IPS-NIHi7 (cell line): ENCODE measurements around the gene COL4A2.
"Not testable (repeated sequence)": the region's sequence is repeated elsewhere in the genome, so short reads cannot be mapped to it uniquely, and the experiment has no call there.

Experiments used
- DNase-seq: peaks from one replicate; pipeline ENCODE4 v3.0.0; 2012; ENCODE audit warnings: mixed read lengths; ENCODE audit errors: extremely low spot score

COL4A2 gene

DNA sequence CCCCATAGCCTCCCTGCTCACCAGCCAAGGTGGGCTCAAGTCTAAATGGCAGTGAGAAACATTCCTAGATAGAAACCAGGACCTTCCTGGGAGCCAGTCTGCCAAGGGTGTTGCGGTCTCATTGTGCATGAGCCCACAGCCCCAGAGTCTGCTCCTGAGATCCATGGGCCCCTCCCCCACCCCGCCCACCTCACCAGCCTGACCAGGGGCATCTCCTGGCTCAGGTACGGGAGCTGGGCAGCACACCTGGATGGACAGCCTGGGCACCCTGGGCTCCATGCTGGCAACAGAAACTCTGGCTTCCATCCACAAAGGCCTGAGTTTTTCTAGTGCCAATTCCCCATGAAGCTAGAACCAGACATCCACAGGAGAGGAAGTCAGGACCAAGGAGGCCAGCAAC lies 188.8 kb downstream of the COL4A2 start:
- DNase-seq = no peak

GRCh38 chr13:110496281-110496680 lies 189.2 kb downstream of the COL4A2 start:
- DNase-seq = no peak

DNA sequence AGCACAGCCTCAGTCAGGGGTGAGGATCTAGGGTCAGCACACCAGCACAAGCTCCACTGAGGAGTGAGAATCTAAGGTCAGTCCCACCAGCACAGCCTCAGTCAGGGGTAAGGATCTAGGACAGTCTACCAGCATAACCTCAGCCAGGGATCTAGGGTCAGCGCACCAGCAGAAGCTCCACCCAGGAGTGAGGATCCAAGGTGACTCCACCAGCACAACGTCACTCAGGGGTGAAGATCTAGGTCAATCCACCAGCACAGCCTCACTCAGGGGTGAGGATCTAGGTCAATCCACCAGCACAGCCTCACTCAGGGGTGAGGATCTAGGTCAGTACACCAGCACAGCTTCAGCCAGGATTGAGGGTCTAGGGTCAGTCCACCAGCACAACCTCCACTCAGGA lies 189.9 kb downstream of the COL4A2 start:
- DNase-seq = no peak

GRCh38 chr13:110497896-110498295 lies 190.8 kb downstream of the COL4A2 start:
- not testable (repeated sequence) for DNase-seq

- no peak for DNase-seq
Measured at GRCh38 chr13:110498327-110498726, 191.2 kb downstream of the COL4A2 start.

GRCh38 chr13:110498765-110499164 lies 191.7 kb downstream of the COL4A2 start:
- no peak for DNase-seq

DNA sequence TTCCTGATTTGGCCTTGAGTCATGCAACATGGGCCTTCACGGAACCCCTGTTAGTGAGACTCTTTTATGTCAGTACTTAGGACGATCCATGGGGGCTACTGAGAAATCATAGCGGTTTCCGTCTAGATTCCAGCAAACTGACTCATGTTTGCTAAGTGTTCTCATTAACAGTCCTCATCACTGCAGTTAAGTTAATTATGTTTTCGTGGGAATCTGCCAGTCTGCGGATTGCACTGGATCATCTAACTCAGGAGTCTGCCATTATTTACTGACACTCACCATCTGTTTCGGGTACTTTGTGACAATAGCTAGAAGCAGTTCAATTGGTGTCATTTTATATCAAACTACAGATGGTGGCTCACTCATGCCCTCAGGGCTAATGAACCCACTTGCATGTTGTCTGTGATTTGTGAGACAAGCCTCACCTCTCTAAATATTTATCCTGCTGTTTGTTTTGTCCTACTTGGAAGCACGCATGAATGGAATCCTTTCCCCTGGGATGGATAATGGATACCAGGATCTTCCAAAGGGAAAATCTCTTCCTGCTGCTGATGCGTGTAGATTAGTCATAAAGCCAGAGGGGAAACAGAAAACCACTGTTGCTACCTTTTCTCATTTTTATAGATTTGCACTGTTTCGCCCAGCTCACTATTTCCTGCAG lies 192.7 kb downstream of the COL4A2 start:
- DNase-seq = no peak

DNA sequence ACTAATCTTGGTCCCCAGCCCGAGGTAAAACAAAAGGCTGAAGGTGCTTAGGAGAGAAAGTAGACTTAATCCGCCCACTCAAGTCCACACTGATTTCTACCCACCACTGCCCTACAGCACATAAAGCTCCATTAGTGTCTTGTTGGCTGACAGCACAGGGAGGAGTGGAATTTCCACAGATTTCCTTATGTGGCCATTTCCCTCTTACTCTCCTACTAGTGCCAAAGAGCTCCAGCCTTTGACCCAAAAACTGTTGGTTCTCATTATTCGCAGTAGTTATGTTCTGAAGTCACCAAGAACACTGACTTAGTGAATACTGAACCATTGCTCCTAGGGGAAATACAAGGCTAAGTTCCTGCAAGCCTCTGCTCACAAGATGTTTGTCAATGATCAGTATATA lies 193.3 kb downstream of the COL4A2 start:
- no peak for DNase-seq

DNA sequence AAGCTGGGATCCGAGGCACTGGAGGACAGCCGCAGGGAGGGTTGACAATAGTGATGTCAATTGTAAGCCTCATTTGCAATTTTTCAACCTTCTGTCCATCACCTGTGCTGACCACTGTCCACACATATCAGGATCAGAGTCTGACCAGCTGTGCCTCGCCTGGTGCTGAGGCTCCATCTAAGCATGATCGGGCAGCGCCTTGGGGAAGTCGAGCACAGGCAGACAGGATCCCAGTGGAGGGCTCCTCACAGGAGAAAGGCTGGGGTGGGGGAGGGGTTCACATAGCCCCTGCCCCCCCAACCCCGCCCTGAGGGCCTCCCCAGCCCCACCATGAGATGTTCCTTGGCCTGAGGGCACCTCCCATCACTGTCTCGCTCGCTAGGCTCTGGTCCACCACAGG lies 194.1 kb downstream of the COL4A2 start:
- no peak for DNase-seq

DNA sequence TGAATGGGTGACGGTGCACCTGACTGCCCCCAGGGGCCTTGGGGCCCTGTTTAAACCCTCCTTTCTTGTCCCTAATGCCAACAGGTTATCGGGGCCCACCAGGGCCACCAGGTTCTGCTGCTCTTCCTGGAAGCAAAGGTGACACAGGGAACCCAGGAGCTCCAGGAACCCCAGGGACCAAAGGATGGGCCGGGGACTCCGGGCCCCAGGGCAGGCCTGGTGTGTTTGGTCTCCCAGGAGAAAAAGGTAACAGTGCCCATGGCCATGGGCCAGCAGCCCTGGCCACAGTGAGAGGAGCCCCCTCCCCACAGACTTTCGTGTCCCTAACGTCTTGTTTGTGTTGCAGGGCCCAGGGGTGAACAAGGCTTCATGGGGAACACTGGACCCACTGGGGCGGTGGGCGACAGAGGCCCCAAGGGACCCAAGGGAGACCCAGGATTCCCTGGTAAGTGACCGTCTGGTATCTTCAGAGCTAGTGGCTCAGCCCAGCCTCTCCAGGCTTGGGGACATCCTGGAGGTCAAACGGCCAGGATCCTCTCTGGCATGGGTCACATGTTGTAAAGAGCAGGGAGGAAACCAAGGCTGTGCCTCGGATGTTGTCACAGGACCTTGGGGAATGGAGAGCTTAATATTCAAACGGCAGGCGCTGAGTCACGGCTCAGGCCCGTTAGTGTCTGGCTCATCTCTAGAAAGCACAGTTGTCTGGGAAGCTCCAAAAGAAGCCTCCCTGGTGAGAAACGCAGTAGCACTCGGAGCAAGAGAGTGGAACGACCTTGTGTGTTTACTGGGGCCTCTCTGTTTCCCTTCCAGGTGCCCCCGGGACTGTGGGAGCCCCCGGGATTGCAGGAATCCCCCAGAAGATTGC lies 196.2 kb downstream of the COL4A2 start:
- DNase-seq = no peak

DNA sequence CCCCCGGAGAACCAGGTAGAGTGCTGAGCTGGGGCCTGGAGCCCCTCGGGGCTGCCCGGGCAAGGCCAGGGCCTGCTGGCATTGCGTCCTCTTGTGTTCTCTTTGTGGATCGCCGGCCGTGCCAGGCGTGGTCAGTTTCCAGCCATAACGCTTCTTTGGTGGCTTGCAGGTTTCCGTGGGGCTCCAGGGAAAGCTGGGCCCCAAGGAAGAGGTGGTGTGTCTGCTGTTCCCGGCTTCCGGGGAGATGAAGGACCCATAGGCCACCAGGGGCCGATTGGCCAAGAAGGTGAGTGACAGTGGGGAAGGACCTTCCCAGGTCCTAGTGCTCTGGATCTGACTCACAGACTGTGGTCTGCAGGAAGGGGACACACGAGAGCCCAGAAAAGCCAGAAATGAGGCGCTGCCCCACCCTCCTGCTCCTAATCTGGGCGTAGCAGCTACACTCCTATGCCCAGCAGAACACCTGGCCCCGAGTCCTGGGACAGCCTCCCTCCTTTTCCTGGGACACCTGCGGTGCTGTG lies 197.0 kb downstream of the COL4A2 start:
- DNase-seq = no peak

DNA sequence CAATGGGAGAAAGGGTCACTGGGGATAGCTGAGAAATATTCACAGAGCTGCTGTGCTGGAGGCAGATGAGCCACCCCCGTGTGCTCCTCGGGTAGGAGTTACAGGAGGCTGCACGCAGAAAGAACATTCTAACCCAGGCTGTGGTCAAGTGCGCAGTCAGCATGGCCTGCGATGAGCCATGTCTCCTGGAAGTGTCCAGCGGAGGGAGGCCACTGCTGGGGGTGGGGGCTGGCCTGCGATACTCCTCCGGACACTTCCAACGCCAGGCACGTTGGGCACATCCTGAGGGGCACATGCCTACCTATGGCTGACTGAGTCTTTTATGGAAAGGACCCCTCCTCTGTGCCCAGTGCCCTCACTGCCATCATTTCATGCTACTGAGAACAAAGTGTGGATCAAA lies 198.5 kb downstream of the COL4A2 start:
- DNase-seq = no peak

DNA sequence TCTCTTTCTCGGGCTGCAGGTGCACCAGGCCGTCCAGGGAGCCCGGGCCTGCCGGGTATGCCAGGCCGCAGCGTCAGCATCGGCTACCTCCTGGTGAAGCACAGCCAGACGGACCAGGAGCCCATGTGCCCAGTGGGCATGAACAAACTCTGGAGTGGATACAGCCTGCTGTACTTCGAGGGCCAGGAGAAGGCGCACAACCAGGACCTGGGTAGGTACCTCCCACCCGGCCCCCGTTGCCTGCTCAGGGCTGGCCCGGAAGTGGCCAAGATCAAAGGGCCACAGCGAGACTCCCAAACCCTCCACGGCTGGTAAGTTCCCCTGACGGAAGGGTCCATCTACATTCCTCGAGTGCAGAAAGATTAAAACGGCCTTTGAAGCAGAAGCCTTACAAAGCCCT lies 199.3 kb downstream of the COL4A2 start:
- DNase-seq = no peak

GRCh38 chr13:110506859-110507566 lies 199.9 kb downstream of the COL4A2 start:
- no peak for DNase-seq

GRCh38 chr13:110507678-110508381 lies 200.7 kb downstream of the COL4A2 start:
- no peak for DNase-seq

GRCh38 chr13:110509478-110509926 lies 202.4 kb downstream of the COL4A2 start:
- DNase-seq = no peak

GRCh38 chr13:110509971-110510786 lies 203.1 kb downstream of the COL4A2 start:
- DNase-seq = no peak

- DNase-seq = no peak
Measured at GRCh38 chr13:110511509-110512181, 204.6 kb downstream of the COL4A2 start.

GRCh38 chr13:110512198-110512740 lies 205.2 kb downstream of the COL4A2 start:
- no peak for DNase-seq

DNA sequence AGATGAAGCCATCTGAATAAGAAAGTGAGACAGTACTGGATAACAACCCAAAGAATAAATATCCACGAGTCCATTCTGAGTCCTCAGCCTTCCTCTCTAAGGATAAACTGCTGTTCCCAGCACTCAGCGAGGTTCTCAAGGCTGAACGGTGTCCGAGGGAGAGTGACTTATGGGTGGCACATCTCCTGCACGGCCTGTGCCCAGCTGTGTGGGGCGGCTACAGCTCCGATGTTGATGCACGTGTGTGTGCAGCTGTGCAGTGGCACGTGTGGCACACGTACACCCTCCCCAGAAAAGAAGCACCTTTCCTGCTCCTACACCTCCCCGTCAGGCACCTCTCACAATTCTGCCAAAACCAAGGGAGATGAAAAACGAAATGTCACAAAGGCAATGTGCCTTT lies 209.4 kb downstream of the COL4A2 start:
- no peak for DNase-seq
